Thoracic aorta (tissue), 2 donors: ENCODE measurements around the gene CUL4A. TPM values are rescaled to one million over a fixed set of nuclear protein-coding genes. Genes with fewer than 3 reads are reported as not detected.

Experiments used
- ATAC-seq: fragments of 150-250 bp; one replicate; pipeline ENCODE4 v1.8.0; 2017; ENCODE audit warnings: low read depth; ENCODE audit not compliant: insufficient number of reproducible peaks, low FRiP score
- DNase-seq: peaks from one replicate; pipeline ENCODE4 v3.0.0-alpha.2; 2020; ENCODE audit warnings: low spot score
- H3K27ac ChIP-seq, 2 donors: fragments of 200-600 bp; sonication (generic); 1 replicate in 1 of 2; 2 replicates in 1 of 2; pipeline ENCODE4 v1.5.1; 2016; ENCODE audit warnings: mild to moderate bottlenecking in 2 of 2, moderate library complexity in 2 of 2
- H3K27me3 ChIP-seq: fragments of 200-600 bp; sonication (generic); replicated peaks from 2 replicates; pipeline ENCODE4 v1.6.0; 2016; ENCODE audit warnings: mild to moderate bottlenecking; ENCODE audit not compliant: insufficient read depth
- H3K36me3 ChIP-seq: fragments of 200-600 bp; sonication (generic); one replicate; pipeline ENCODE4 v1.5.1; 2016
- H3K4me1 ChIP-seq, 2 donors: fragments of 200-600 bp; sonication (generic); 1 replicate in 1 of 2; 2 replicates in 1 of 2; pipeline versions ENCODE4 v1.5.1 to v1.6.0; 2016; ENCODE audit warnings: low read depth in 2 of 2, mild to moderate bottlenecking in 1 of 2; ENCODE audit not compliant: control insufficient read depth in 1 of 2
- H3K4me3 ChIP-seq: fragments of 200-600 bp; sonication (generic); 2 replicates; pipeline ENCODE4 v1.5.1; 2016; ENCODE audit warnings: mild to moderate bottlenecking
- H3K9me3 ChIP-seq: fragments of 200-600 bp; sonication (generic); 2 replicates; pipeline ENCODE4 v1.5.1; 2016
- CTCF ChIP-seq: fragments of 200-600 bp; sonication (generic); IDR thresholded peaks from one replicate; pipeline ENCODE4 v1.5.1; 2019; ENCODE audit warnings: antibody characterized with exemption
- total RNA-seq, 2 donors: library from RNA; depleted of rRNA; stranded (reverse); fragments of >200 nt; gene quantifications; one replicate each; pipeline versions ENCODE4 v1.1.0 to v1.2.3, GENCODE V29; 2016

The CUL4A gene
- total RNA-seq, 2 donors from 2014 or later = 112 to 156 TPM

GRCh38 chr13:113208421-113209335, 735 bp upstream of the CUL4A start, which contains the start of gene PCID2:
PCID2 (minus strand) TSS chr13:113208669; CDS start chr13:113208634, 35 bp downstream.
- Histone ChIP-seq H3K4me1 (peaks cover 22 to 67% of the 10 kb centered on the region in 2 donors), H3K36me3 (no peaks in the 10 kb centered on the region), H3K27ac (peak within 1 kb of the TSS; percentile 97 to 98), H3K27me3 (no peaks in the 10 kb centered on the region), H3K4me3 (peak within 1 kb of the TSS; percentile 82), H3K9me3 (no peaks in the 10 kb centered on the region)
- ATAC-seq = peak; percentile 78
- peak; percentile 68 for DNase-seq
- no peak for TF ChIP-seq CTCF

GRCh38 chr13:113209759-113210421, 477 bp downstream of the CUL4A start:
- no peak for TF ChIP-seq CTCF
- peak overlapping the region; percentile 82 for H3K4me3 ChIP-seq
- H3K27me3 ChIP-seq = no peaks in the 10 kb centered on the region
- H3K4me1 ChIP-seq = peaks cover 22 to 59% of the 10 kb centered on the region in 2 donors
- no peak for DNase-seq
- ATAC-seq = peak; percentile 18
- H3K9me3 ChIP-seq = no peaks in the 10 kb centered on the region
- H3K36me3 ChIP-seq = no peaks in the 10 kb centered on the region
- H3K27ac ChIP-seq = peak overlapping the region; percentile 78 to 80

- Histone ChIP-seq H3K9me3 (no peaks in the 10 kb centered on the region), H3K36me3 (no peaks in the 10 kb centered on the region), H3K27ac (no peak overlapping the region), H3K4me3 (peak overlapping the region; percentile 82), H3K4me1 (peaks cover 23 to 57% of the 10 kb centered on the region in 2 donors), H3K27me3 (no peaks in the 10 kb centered on the region)
- no peak for TF ChIP-seq CTCF
- no peak for ATAC-seq
- no peak for DNase-seq
These were observed 1.4 kb downstream of the CUL4A start for GRCh38 chr13:113210833-113211232.

- no peak for TF ChIP-seq CTCF
- no peaks in the 10 kb centered on the region for H3K9me3 ChIP-seq
- no peak overlapping the region for H3K4me3 ChIP-seq
- DNase-seq = no peak
- no peak overlapping the region for H3K27ac ChIP-seq
- peaks cover 28 to 57% of the 10 kb centered on the region in 2 donors for H3K4me1 ChIP-seq
- H3K27me3 ChIP-seq = no peaks in the 10 kb centered on the region
- H3K36me3 ChIP-seq = no peaks in the 10 kb centered on the region
- no peak for ATAC-seq
These were observed 2.4 kb downstream of the CUL4A start for GRCh38 chr13:113211774-113212173.
